HCT116 (cell line): ENCODE results near the gene SEPTIN2. TPM values are rescaled to one million over a fixed set of nuclear protein-coding genes. Genes with fewer than 3 reads are reported as not detected.

Experiments
- ATAC-seq: fragments of 200-7000 bp; cut with Tn5 transposase; 2 replicates; pipeline ENCODE4 v1.9.1; 2020; ENCODE audit warnings: mild to moderate bottlenecking, moderate library complexity
- BruUV-seq: library from RNA; stranded (reverse); fragments of 400-500 nt; replicated peaks from 2 replicates; lab custom pipeline; 2021; lab: Mats Ljungman, UMichigan
- CTCF ChIA-PET: fragments of 300-600 bp; sonication (Branson Sonifier 250); formaldehyde crosslinking; loops from one replicate; lab custom pipeline; 2021; ENCODE audit warnings: antibody characterized with exemption; lab: Charles Lee
- POLR2A ChIA-PET: fragments of 300-600, 350-600 bp; sonication (Branson Sonifier 250); formaldehyde crosslinking; loops from one replicate; lab custom pipeline; 2021; ENCODE audit warnings: antibody characterized with exemption; lab: Charles Lee
- RAD21 ChIA-PET, 2 experiments: fragments of 300-600 bp; sonication (Branson Sonifier 250); formaldehyde crosslinking; loops; one replicate each; lab custom pipeline; 2023; ENCODE audit warnings: low total read pairs in 2 of 2; ENCODE audit not compliant: uncharacterized antibody in 2 of 2, unreplicated experiment in 2 of 2, low non-redundant PET in 1 of 2; lab: Charles Lee
- DNase-seq: peaks from one replicate; pipeline ENCODE4 v3.0.0-alpha.2; 2010; ENCODE audit warnings: low read depth, low spot score
- H2AFZ ChIP-seq: fragments of 200-600 bp; shearing (Covaris generic), sonication (generic); 2 replicates; pipeline ENCODE4 v1.6.1; 2017; ENCODE audit warnings: low read depth, mixed run types, mixed read lengths, antibody characterized with exemption, low read length; ENCODE audit not compliant: poor library complexity, severe bottlenecking
- H3K27ac ChIP-seq: 2 replicates; pipeline ENCODE4 v1.5.1; 2012; ENCODE audit warnings: low read depth, low read length
- H3K27me3 ChIP-seq: fragments of 200-600 bp; sonication (generic); 2 replicates; pipeline ENCODE4 v1.6.1; 2016; ENCODE audit warnings: mixed run types, low read length, mixed read lengths; ENCODE audit not compliant: insufficient read depth
- H3K36me3 ChIP-seq, 2 experiments: fragments of 200-500 bp in 1 of 2; fragments of 200-600 bp in 1 of 2; sonication (Bioruptor generic) in 1 of 2; sonication (generic) in 1 of 2; 2 replicates each; pipeline versions ENCODE4 v1.5.1 to v1.6.1; 2014 to 2016; ENCODE audit warnings: low read length in 2 of 2, inconsistent platforms in 1 of 2, mixed read lengths in 1 of 2, mixed run types in 1 of 2; ENCODE audit not compliant: insufficient read depth in 2 of 2, control insufficient read depth in 1 of 2
- H3K4me1 ChIP-seq, 2 experiments: fragments of 200-600 bp in 1 of 2; sonication (generic) in 1 of 2; 2 replicates each; pipeline versions ENCODE4 v1.5.1 to v1.6.1; 2012 to 2017; ENCODE audit warnings: low read length in 2 of 2, inconsistent platforms in 1 of 2, mild to moderate bottlenecking in 1 of 2, mixed read lengths in 1 of 2, mixed run types in 1 of 2, moderate library complexity in 1 of 2; ENCODE audit not compliant: insufficient read depth in 2 of 2, control insufficient read depth in 1 of 2
- H3K4me2 ChIP-seq: fragments of 200-600 bp; sonication (generic); 2 replicates; pipeline ENCODE4 v1.6.1; 2017; ENCODE audit warnings: mixed run types, low read length, mixed read lengths
- H3K4me3 ChIP-seq, 2 experiments: fragments of 200-600 bp in 1 of 2; sonication (generic) in 1 of 2; replicated peaks in 1 of 2; 2 replicates each; pipeline ENCODE4 v1.5.1; 2011 to 2016; ENCODE audit warnings: low read length in 2 of 2, control low read depth in 1 of 2, low read depth in 1 of 2, mild to moderate bottlenecking in 1 of 2, mixed read lengths in 1 of 2, mixed run types in 1 of 2
- H3K79me2 ChIP-seq: fragments of 200-600 bp; sonication (generic); 2 replicates; pipeline ENCODE4 v1.6.1; 2017; ENCODE audit warnings: mild to moderate bottlenecking, mixed run types, low read length, moderate library complexity, mixed read lengths; ENCODE audit not compliant: insufficient read depth
- H3K9ac ChIP-seq: fragments of 200-600 bp; sonication (generic); 2 replicates; pipeline ENCODE4 v1.6.1; 2016; ENCODE audit warnings: low read length, mixed read lengths
- H3K9me2 ChIP-seq: fragments of 200-600 bp; sonication (generic), shearing (Covaris generic); 2 replicates; pipeline ENCODE4 v1.6.1; 2017; ENCODE audit warnings: mixed run types, mild to moderate bottlenecking, moderate library complexity; ENCODE audit not compliant: insufficient read depth
- H3K9me3 ChIP-seq, 2 experiments: fragments of 200-500 bp in 1 of 2; fragments of 200-600 bp in 1 of 2; sonication (Bioruptor generic) in 1 of 2; sonication (generic) in 1 of 2; 2 replicates each; pipeline ENCODE4 v1.6.1; 2014 to 2017; ENCODE audit warnings: low read length in 2 of 2, mixed read lengths in 2 of 2, inconsistent platforms in 1 of 2, low read depth in 1 of 2, mild to moderate bottlenecking in 1 of 2, mixed run types in 1 of 2, moderate library complexity in 1 of 2; ENCODE audit not compliant: control insufficient read depth in 1 of 2, insufficient read depth in 1 of 2
- H4K20me1 ChIP-seq: fragments of 200-600 bp; sonication (generic), shearing (Covaris generic); 2 replicates; pipeline ENCODE4 v1.6.1; 2017; ENCODE audit warnings: mixed run types, mild to moderate bottlenecking, moderate library complexity; ENCODE audit not compliant: insufficient read depth
- CBX3 ChIP-seq: IDR thresholded peaks from 2 replicates; pipeline ENCODE4 v1.6.1; 2012; ENCODE audit warnings: low read depth
- CEBPB ChIP-seq: IDR thresholded peaks from 2 replicates; pipeline ENCODE4 v1.6.1; 2012; ENCODE audit warnings: low read depth
- EGR1 ChIP-seq: IDR thresholded peaks from 2 replicates; pipeline ENCODE4 v1.6.1; 2012; ENCODE audit warnings: low read depth
- ELF1 ChIP-seq: IDR thresholded peaks from 2 replicates; pipeline ENCODE4 v1.6.1; 2012; ENCODE audit warnings: low read depth, borderline replicate concordance
- EZH2 ChIP-seq: fragments of 200-600 bp; sonication (generic); IDR thresholded peaks from 2 replicates; pipeline ENCODE4 v1.6.1; 2017; ENCODE audit warnings: antibody characterized with exemption, mixed run types
- EZH2phosphoT487 ChIP-seq: fragments of 200-600 bp; IDR thresholded peaks from 2 replicates; pipeline ENCODE4 v1.6.1; 2018; ENCODE audit warnings: antibody characterized with exemption, borderline replicate concordance
- FOSL1 ChIP-seq: IDR thresholded peaks from 2 replicates; pipeline ENCODE4 v1.6.1; 2012; ENCODE audit warnings: low read depth
- JUND ChIP-seq: IDR thresholded peaks from 2 replicates; pipeline ENCODE4 v1.6.1; 2012
- MAX ChIP-seq: IDR thresholded peaks from 2 replicates; pipeline ENCODE4 v1.6.1; 2012
- POLR2A ChIP-seq: IDR thresholded peaks from 2 replicates; pipeline ENCODE4 v1.7.0; 2011; ENCODE audit warnings: borderline replicate concordance; ENCODE audit not compliant: insufficient read depth, insufficient read length; ENCODE audit errors: extremely low read depth
- POLR2AphosphoS5 ChIP-seq: IDR thresholded peaks from 2 replicates; pipeline ENCODE4 v1.6.1; 2011; ENCODE audit warnings: mild to moderate bottlenecking, low read depth, low read length, moderate library complexity
- RAD21 ChIP-seq: IDR thresholded peaks from 2 replicates; pipeline ENCODE4 v1.6.1; 2012; ENCODE audit warnings: low read depth, mild to moderate bottlenecking
- SP1 ChIP-seq: IDR thresholded peaks from 2 replicates; pipeline ENCODE4 v1.6.1; 2012; ENCODE audit warnings: low read depth
- SRF ChIP-seq: IDR thresholded peaks from 2 replicates; pipeline ENCODE4 v1.6.1; 2012; ENCODE audit warnings: low read depth
- TCF7L2 ChIP-seq: IDR thresholded peaks from 2 replicates; pipeline ENCODE4 v1.7.0; 2011; ENCODE audit warnings: borderline replicate concordance, inconsistent platforms; ENCODE audit not compliant: insufficient read depth, insufficient read length; ENCODE audit errors: extremely low read depth
- ZFX ChIP-seq: fragments of 450-650 bp; IDR thresholded peaks from 2 replicates; pipeline ENCODE4 v1.6.1; 2017
- ZNF274 ChIP-seq: fragments of 200-500 bp; sonication (Bioruptor generic); IDR thresholded peaks from 2 replicates; pipeline ENCODE4 v1.6.1; 2014; ENCODE audit warnings: mild to moderate bottlenecking, low read depth, low read length, inconsistent platforms
- intact Hi-C: fragments of 100-400 bp; cut with micrococcal nuclease; formaldehyde crosslinking; loops from 2 replicates; pipeline ENCODE4 v1.10.0; 2022
- total RNA-seq: library from RNA; stranded (reverse); gene quantifications from one replicate; pipeline ENCODE4 v1.2.1, GENCODE V29; 2021; ENCODE audit not compliant: unreplicated experiment
- TF ChIP-seq, protein P1 (sequence below), 3 experiments: fragments of 200-600 bp in 1 of 3; sonication (generic) in 1 of 3; IDR thresholded peaks in 2 of 3; conservative IDR thresholded peaks in 1 of 3; 2 replicates each; pipeline ENCODE4 v1.5.1; 2012 to 2017; ENCODE audit warnings: low read depth in 2 of 3, low read length in 2 of 3, antibody characterized with exemption in 1 of 3, borderline replicate concordance in 1 of 3, control low read depth in 1 of 3, mild to moderate bottlenecking in 1 of 3, mixed read lengths in 1 of 3, mixed run types in 1 of 3, moderate library complexity in 1 of 3; ENCODE audit not compliant: insufficient read depth in 1 of 3

Gene SEPTIN2
- total RNA-seq, 1 experiment from 2014 or later: 317 TPM

GRCh38 chr2:241295326-241296095, 20.2 kb upstream of the SEPTIN2 start:
- H3K27ac ChIP-seq: no peak overlapping the region
- no peak overlapping the region for H2AFZ ChIP-seq
- H3K4me2 ChIP-seq: no peak overlapping the region
- peaks cover 99% of the 10 kb centered on the region for H3K79me2 ChIP-seq
- no peaks in the 10 kb centered on the region for H3K36me3 ChIP-seq
- CTCF ChIA-PET: no interaction called here
- intact Hi-C loops: no loop called here
- RAD21 ChIA-PET: no interaction called here
- TF ChIP-seq SP1 (no peak), ZNF274 (no peak), EGR1 (no peak), SRF (no peak), JUND (no peak), POLR2A (no peak), EZH2phosphoT487 (no peak), FOSL1 (no peak), RAD21 (no peak), CEBPB (no peak), ELF1 (no peak), EZH2 (no peak), MAX (no peak)
- no peak overlapping the region for H3K4me3 ChIP-seq
- POLR2A ChIA-PET: no interaction called here
- H3K9me2 ChIP-seq: no peaks in the 10 kb centered on the region
- no peaks in the 10 kb centered on the region for H3K27me3 ChIP-seq
- no peak overlapping the region for H3K9ac ChIP-seq
- H3K4me1 ChIP-seq: no peaks in the 10 kb centered on the region
- no peaks in the 10 kb centered on the region for H3K9me3 ChIP-seq
- DNase-seq: no peak
- H4K20me1 ChIP-seq: peaks cover 35% of the 10 kb centered on the region; the same call in 1 of the 2 replicates
- BruUV-seq: no TSS peak
- ATAC-seq: no peak

DNA sequence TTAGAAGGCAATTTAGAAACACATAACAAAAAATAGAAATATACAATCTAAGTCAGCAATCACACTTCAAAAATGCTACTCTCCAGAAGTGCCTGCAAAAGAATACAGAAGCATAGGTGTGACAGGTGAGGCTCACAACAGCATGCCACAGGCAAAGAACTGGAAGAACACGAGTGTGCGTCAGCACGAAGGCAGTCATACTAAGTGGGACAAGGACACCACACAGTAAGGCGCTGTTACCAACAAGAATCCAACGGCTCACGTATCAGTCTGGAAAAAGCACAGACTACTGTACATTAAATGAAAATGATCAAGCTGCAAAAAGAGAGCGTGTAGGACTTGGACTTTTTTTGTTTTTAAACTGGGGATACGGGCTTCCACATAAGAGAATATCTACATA, 19.0 kb upstream of the SEPTIN2 start:
- peaks cover 39% of the 10 kb centered on the region; the same call in 1 of the 2 replicates for H4K20me1 ChIP-seq
- CTCF ChIA-PET: no interaction called here
- no peak for TF ChIP-seq TCF7L2
- TF ChIP-seq ZFX: no peak
- TF ChIP-seq SP1: no peak
- TF ChIP-seq, protein P1, sequence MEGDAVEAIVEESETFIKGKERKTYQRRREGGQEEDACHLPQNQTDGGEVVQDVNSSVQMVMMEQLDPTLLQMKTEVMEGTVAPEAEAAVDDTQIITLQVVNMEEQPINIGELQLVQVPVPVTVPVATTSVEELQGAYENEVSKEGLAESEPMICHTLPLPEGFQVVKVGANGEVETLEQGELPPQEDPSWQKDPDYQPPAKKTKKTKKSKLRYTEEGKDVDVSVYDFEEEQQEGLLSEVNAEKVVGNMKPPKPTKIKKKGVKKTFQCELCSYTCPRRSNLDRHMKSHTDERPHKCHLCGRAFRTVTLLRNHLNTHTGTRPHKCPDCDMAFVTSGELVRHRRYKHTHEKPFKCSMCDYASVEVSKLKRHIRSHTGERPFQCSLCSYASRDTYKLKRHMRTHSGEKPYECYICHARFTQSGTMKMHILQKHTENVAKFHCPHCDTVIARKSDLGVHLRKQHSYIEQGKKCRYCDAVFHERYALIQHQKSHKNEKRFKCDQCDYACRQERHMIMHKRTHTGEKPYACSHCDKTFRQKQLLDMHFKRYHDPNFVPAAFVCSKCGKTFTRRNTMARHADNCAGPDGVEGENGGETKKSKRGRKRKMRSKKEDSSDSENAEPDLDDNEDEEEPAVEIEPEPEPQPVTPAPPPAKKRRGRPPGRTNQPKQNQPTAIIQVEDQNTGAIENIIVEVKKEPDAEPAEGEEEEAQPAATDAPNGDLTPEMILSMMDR (IDR thresholded peaks at IDR 0.05 in 2 of 3, conservative IDR thresholded peaks at IDR 0.05 in 1 of 3; ENCODE audit: borderline replicate concordance in 1 of 3, insufficient read depth in 1 of 3, low read depth in 2 of 3, low read length in 2 of 3): no peak
- no peak for TF ChIP-seq POLR2AphosphoS5
- TF ChIP-seq POLR2A: no peak
- TF ChIP-seq FOSL1: no peak
- TF ChIP-seq CBX3: no peak
- no peak for TF ChIP-seq SRF

More for the DNA sequence above, 19.0 kb upstream of the SEPTIN2 start:
- no peak for ATAC-seq
- H3K4me1 ChIP-seq: no peaks in the 10 kb centered on the region
- H3K9ac ChIP-seq: no peak overlapping the region
- no peaks in the 10 kb centered on the region for H3K9me2 ChIP-seq
- BruUV-seq: no TSS peak
- H3K9me3 ChIP-seq: no peaks in the 10 kb centered on the region
- intact Hi-C loops: no loop called here
- no peaks in the 10 kb centered on the region for H3K36me3 ChIP-seq
- no peak overlapping the region for H3K27ac ChIP-seq
- H2AFZ ChIP-seq: no peak overlapping the region
- no peaks in the 10 kb centered on the region for H3K27me3 ChIP-seq
- DNase-seq: no peak
- peaks cover 98% of the 10 kb centered on the region for H3K79me2 ChIP-seq
- POLR2A ChIA-PET: no interaction called here
- H3K4me2 ChIP-seq: no peak overlapping the region
- RAD21 ChIA-PET: no interaction called here
- no peak overlapping the region for H3K4me3 ChIP-seq
